Measurements from ENCODE around the gene EXT2. TPM values are rescaled to one million over a fixed set of nuclear protein-coding genes. Genes with fewer than 3 reads are reported as not detected.

Gene EXT2
- total and polyA plus RNA-seq, 10 of the 15 experiments (the other 5 are each of a cell fraction or from before 2014, with no cell fraction given), result 3.8 to 31.4 (median 17.9) TPM

- TF ChIP-seq SMC3 (IDR thresholded peaks at IDR 0.05; ENCODE audit: borderline replicate concordance, low read length), result no peak
Measured at GRCh38 chr11:44057340-44057739, 38.1 kb upstream of the EXT2 start (continued).

GRCh38 chr11:44058275-44058674 lies 37.2 kb upstream of the EXT2 start:
- WGBS (ENCODE audit: insufficient coverage, insufficient replicate concordance, low lambda C conversion rate, missing lambda C conversion rate), result 67% methylated on average over 6 of the region's 6 CpGs
- Histone ChIP-seq H3K4me2 (ENCODE audit: control insufficient read depth, insufficient read depth) (no peak overlapping the region), H3K9me3 (replicated peaks; ENCODE audit: control insufficient read depth, insufficient read depth, low read length) (no peaks in the 10 kb centered on the region), H3K36me3 (ENCODE audit: control insufficient read depth in 2 of 2, insufficient read depth in 2 of 2, low read length in 1 of 2) (no peaks in the 10 kb centered on the region), H3K9ac (ENCODE audit: control insufficient read depth, insufficient read depth, low read length) (no peak overlapping the region), H3K27ac (ENCODE audit: control insufficient read depth, insufficient read depth) (no peak overlapping the region), H4K20me1 (ENCODE audit: control insufficient read depth, insufficient read depth) (no peaks in the 10 kb centered on the region), H2AFZ (ENCODE audit: control insufficient read depth, low read depth, low read length) (no peak overlapping the region), H3K27me3 (replicated peaks in 1 of 2; ENCODE audit: control insufficient read depth in 2 of 2, insufficient read depth in 2 of 2, low read length in 1 of 2) (peaks cover 0 to 1% of the 10 kb centered on the region in 2 experiments; a peak in 1 of 4 replicates), H3K4me3 (no peak overlapping the region), H3K4me1 (ENCODE audit: control insufficient read depth, insufficient read depth, low read length) (no peaks in the 10 kb centered on the region), H3K79me2 (ENCODE audit: control insufficient read depth, insufficient read depth, low read length) (no peaks in the 10 kb centered on the region)
- POLR2A ChIA-PET, result no interaction called here
- DNase-seq (ENCODE audit: low read depth, low spot score), result no peak
- RAD21 ChIA-PET (ENCODE audit: unreplicated experiment), result no interaction called here
- intact Hi-C loops (cut with micrococcal nuclease; ENCODE audit: unreplicated experiment) (no loop called here), in situ Hi-C loops (cut with MboI) (no loop called here)
- CTCF ChIA-PET, result no interaction called here
- no peak for ATAC-seq
- SMC1A ChIA-PET (ENCODE audit: uncharacterized antibody, unreplicated experiment), result no interaction called here
- BruUV-seq (replicated peaks), result no TSS peak
- FAIRE-seq, result no peak
- TF ChIP-seq CEBPZ (IDR thresholded peaks at IDR 0.05; ENCODE audit: low read depth, low read length) (no peak), POU2F2 (IDR thresholded peaks at IDR 0.05; ENCODE audit: borderline replicate concordance, low read depth, low read length) (no peak), JUND (IDR thresholded peaks at IDR 0.05; ENCODE audit: low read depth, low read length) (no peak), RELB (IDR thresholded peaks at IDR 0.05; ENCODE audit: low read depth) (no peak), IRF5 (IDR thresholded peaks at IDR 0.05; ENCODE audit: borderline replicate concordance) (no peak), ZZZ3 (IDR thresholded peaks at IDR 0.05; ENCODE audit: control insufficient read depth, insufficient read length, low read depth) (no peak), SREBF2 (IDR thresholded peaks at IDR 0.05; ENCODE audit: low read length) (no peak), CBFB (IDR thresholded peaks at IDR 0.05; ENCODE audit: low read depth) (no peak), BCL11A (IDR thresholded peaks at IDR 0.05; ENCODE audit: low read depth, low read length) (no peak), SMC3 (IDR thresholded peaks at IDR 0.05; ENCODE audit: borderline replicate concordance, low read length) (no peak), SRF (IDR thresholded peaks at IDR 0.05; ENCODE audit: low read depth in 2 of 2, low read length in 2 of 2) (no peak), SMARCA5 (IDR thresholded peaks at IDR 0.05) (no peak), POLR2AphosphoS5 (IDR thresholded peaks at IDR 0.05; ENCODE audit: low read length) (no peak), HCFC1 (IDR thresholded peaks at IDR 0.05; ENCODE audit: low read length) (no peak), CTCF (IDR thresholded peaks at IDR 0.05 in 2 of 3, conservative IDR thresholded peaks at IDR 0.05 in 1 of 3; ENCODE audit: control insufficient read depth in 2 of 3, extremely low read depth in 1 of 3, insufficient read depth in 1 of 3, low read depth in 3 of 3, low read length in 3 of 3) (no peak)

Data from GM12878 (cell line).